HG02840 (cell line): ENCODE measurements around the gene AP1S2.
A peak's percentile ranks its signal among the peaks of the same experiment; 100 is the strongest.

Experiments used
- ATAC-seq: cut with Tn5 transposase; IDR thresholded peaks from one replicate; pipeline ENCODE4 v1.9.1; 2021; ENCODE audit warnings: mild to moderate bottlenecking, moderate library complexity, moderate number of reproducible peaks; ENCODE audit not compliant: unreplicated experiment, low FRiP score

AP1S2 gene

DNA sequence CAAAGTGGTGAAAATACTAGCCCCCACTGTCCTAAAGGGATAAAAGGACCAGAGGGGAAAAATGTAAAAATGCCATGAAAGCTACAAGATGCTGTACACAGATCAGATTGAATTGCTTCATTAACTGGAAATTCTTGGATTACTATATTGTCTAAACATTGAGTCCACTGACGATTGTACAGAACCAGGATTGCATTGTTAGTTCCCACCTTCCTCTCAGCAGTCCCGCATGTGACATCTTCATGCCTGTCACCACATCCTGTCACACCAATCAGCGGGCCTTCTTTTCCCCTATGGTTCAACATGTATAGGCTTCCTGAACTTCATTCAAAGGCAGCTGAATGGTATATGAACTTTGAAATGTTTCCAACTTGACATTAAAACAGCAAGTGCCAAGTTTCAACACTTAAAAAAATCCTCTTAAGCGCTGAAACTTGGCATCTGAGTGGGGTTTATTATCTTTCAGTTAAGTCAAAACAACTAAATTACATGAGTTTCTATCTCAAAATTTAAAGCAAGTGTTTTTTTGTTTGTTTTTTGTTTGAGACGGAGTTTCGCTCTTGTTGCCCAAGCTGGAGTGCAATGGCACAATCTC lies 39.7 kb downstream of the AP1S2 start:
- ATAC-seq = no peak

DNA sequence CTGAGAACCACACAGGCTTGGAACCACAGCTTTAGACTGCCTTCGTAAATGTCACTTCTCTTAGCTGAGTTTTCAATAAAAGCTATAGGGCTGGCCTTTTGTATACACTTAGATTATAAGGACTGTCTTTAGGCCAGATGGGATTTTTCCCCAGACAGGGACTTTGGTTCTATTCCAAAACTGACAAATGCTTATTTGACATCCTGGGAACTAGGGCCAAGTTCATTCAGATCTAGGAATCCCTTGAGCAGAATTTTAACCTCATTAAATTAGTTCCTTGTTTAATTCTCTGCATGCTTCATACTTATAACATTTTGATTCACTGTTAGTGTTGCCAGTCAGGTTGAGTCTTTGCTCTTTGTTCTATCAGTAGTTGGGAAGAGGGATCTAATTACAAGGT lies 41.2 kb downstream of the AP1S2 start:
- ATAC-seq = no peak

- ATAC-seq = no peak
These were observed 42.2 kb downstream of the AP1S2 start for GRCh38 chrX:15812192-15812938.

- ATAC-seq = no peak
These were observed 46.4 kb downstream of the AP1S2 start for GRCh38 chrX:15808254-15808653.

DNA sequence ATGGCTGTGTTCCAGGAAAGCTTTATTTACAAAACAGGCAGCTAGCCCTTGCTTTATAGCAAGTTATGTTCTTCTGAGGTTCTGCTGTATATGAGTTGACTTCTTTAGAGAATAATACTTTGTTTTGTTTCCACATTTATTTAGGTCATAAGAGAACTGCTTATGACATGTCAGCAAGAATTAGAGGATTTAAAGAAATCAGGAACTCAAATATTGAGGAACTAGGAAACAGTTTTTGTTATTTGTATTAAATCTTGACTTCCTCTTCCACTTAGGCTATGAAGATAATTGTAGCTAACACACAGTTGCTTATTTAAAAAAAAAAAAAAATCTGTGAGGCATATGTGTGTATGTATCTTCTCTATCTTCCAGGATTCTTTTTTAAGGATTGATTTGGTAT lies 50.0 kb downstream of the AP1S2 start:
- no peak for ATAC-seq

DNA sequence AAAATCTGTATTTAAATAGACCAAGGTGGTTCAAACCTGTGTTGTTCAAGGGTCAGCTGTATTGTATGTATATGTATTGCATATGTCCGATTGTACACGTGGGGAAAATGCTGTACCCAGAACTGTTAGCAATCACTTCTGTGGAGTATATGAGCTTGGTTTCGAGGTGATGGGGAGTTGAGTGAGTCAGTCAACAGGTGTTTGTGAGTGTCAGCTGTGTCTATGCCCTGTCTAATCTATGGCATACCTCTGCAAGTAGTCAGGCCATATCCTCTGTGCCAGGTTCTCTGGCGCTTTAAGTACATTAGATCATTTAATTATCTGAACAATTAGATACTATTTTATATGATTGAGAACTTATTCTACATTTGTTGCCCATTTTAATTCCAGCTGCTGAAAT lies 56.9 kb downstream of the AP1S2 start:
- no peak for ATAC-seq

GRCh38 chrX:15790769-15791290 lies 63.8 kb downstream of the AP1S2 start:
- peak; percentile 11 for ATAC-seq

- ATAC-seq = peak; percentile 92
These were observed 64.4 kb downstream of the AP1S2 start, which contains the start of gene ZRSR2 for GRCh38 chrX:15789979-15790768. ZRSR2 (plus strand) TSS chrX:15790484; CDS start chrX:15790496, 12 bp downstream.

DNA sequence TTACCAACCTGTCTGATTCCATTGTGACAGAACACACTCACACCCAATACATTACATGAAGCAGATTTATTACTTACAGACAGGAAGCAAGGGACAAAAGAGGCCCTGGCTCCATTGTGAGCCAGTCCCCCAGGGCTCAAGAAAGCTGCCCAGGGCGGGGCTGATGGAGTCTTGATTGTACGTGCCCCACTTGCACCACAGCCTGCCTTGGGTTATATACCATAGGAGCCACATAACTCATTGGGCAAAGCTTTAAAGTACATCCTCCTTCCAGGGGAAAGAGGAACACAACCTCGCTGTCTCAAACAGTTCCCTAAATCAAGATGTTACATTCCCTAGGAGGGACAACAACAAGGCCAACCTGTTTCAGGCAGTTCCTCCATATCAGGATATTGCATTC lies 67.7 kb downstream of the AP1S2 start:
- no peak for ATAC-seq

- ATAC-seq = no peak
These were observed 69.3 kb downstream of the AP1S2 start for GRCh38 chrX:15785176-15785750.

DNA sequence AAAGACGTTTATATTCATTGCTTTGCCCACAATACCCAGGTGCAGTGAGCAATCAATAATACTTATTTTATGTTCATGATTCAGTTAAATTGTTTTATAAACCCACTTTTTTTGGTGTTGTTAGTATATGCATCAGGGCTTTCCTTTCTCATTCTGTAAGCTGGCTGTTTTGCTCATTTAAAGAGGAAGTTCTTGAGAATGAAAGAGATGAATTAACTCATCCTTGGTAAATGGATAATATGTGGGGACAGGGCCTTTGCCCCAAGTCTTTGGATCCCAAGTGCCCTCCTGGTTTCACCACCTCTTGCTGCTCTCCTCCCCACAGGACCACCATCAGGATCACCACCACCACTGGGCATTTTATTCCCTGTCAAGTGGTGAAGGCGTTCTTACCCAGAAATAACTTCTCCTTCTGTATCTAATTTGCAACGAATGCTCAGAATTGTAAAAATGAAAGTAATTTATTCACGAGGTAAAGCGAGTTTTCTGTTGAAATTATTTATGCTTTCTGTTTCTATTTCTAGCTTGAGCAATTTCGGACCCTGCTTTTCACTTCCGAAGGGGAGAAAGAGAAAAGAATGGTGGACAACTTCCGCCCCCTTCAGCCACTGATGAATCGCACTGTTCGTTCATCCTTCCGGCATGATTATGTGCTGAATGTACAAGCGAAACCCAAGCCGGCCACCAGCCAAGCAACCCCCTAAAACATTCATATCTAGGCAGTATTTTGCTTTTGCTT lies 72.5 kb downstream of the AP1S2 start:
- peak; percentile 86 for ATAC-seq
